H1 (cell line): ENCODE measurements around the gene GDPD4. TPM values are rescaled to one million over a fixed set of nuclear protein-coding genes. Genes with fewer than 3 reads are reported as not detected.

Source experiments
- CTCF ChIA-PET: fragments of 300-600 bp; sonication (Branson Sonifier 250); formaldehyde crosslinking; loops from one replicate; lab custom pipeline; 2021; ENCODE audit not compliant: partially characterized antibody; lab: Charles Lee
- POLR2A ChIA-PET: fragments of 300-600 bp; sonication (Branson Sonifier 250); formaldehyde crosslinking; loops from one replicate; lab custom pipeline; 2021; ENCODE audit warnings: inconsistent platforms; ENCODE audit not compliant: partially characterized antibody; lab: Charles Lee
- DNase-seq, 2 experiments: peaks; one replicate each; pipeline versions ENCODE4 v3.0.0 to v3.0.0-alpha.2; 2010 to 2022; ENCODE audit warnings: low spot score in 2 of 2, low read depth in 1 of 2, mixed read lengths in 1 of 2
- FAIRE-seq: peaks from 2 replicates; lab custom pipeline; 2011; peaks lifted over from hg19 to GRCh38; lab: Jason Lieb, UNC
- H2AFZ ChIP-seq: 2 replicates; pipeline ENCODE4 v1.8.1; 2012; ENCODE audit warnings: low read length, inconsistent platforms
- H2AK5ac ChIP-seq: 2 replicates; pipeline ENCODE4 v1.6.1; 2013; ENCODE audit warnings: low read depth, low read length
- H2BK120ac ChIP-seq: replicated peaks from 2 replicates; pipeline ENCODE3; 2013; ENCODE audit warnings: low read depth, low read length, inconsistent platforms
- H2BK12ac ChIP-seq: 2 replicates; pipeline ENCODE4 v1.6.1; 2013; ENCODE audit warnings: low read depth, low read length
- H2BK15ac ChIP-seq: 2 replicates; pipeline ENCODE4 v1.6.1; 2013; ENCODE audit warnings: low read length
- H2BK20ac ChIP-seq: 2 replicates; pipeline ENCODE4 v1.6.1; 2013; ENCODE audit warnings: low read length
- H2BK5ac ChIP-seq: 2 replicates; pipeline ENCODE4 v1.6.1; 2013; ENCODE audit warnings: low read depth, low read length
- H3K14ac ChIP-seq: 2 replicates; pipeline ENCODE4 v1.6.1; 2013; ENCODE audit warnings: inconsistent platforms; ENCODE audit not compliant: insufficient read length
- H3K18ac ChIP-seq: 2 replicates; pipeline ENCODE4 v1.6.1; 2013; ENCODE audit warnings: low read length; ENCODE audit errors: extremely low read depth
- H3K23ac ChIP-seq: 2 replicates; pipeline ENCODE4 v1.6.1; 2013; ENCODE audit warnings: inconsistent platforms; ENCODE audit not compliant: insufficient read length
- H3K23me2 ChIP-seq: 2 replicates; pipeline ENCODE4 v1.6.1; 2013; ENCODE audit warnings: low read depth, low read length
- H3K27ac ChIP-seq: 2 replicates; pipeline ENCODE4 v1.6.1; 2011; ENCODE audit warnings: low read depth, low read length, inconsistent platforms
- H3K27me3 ChIP-seq, 4 experiments: replicated peaks in 1 of 4; 1 replicate in 1 of 4; 2 replicates in 3 of 4; pipeline versions ENCODE4 v1.6.1 to v1.8.1; 2011 to 2013; ENCODE audit warnings: low read length in 3 of 4, mild to moderate bottlenecking in 3 of 4, inconsistent platforms in 2 of 4, mixed read lengths in 2 of 4, moderate library complexity in 1 of 4; ENCODE audit not compliant: control insufficient read depth in 3 of 4, insufficient read depth in 3 of 4; ENCODE audit errors: extremely low read depth in 1 of 4
- H3K36me3 ChIP-seq, 4 experiments: 2 replicates each; pipeline versions ENCODE4 v1.6.1 to v1.8.1; 2011 to 2013; ENCODE audit warnings: mild to moderate bottlenecking in 4 of 4, low read length in 3 of 4, moderate library complexity in 2 of 4, control low read depth in 1 of 4, inconsistent platforms in 1 of 4; ENCODE audit not compliant: insufficient read depth in 4 of 4, control insufficient read depth in 2 of 4
- H3K4ac ChIP-seq: replicated peaks from 2 replicates; pipeline ENCODE3; 2013; ENCODE audit warnings: low read length, low read depth, mixed read lengths, inconsistent platforms; ENCODE audit not compliant: insufficient read length
- H3K4me1 ChIP-seq, 4 experiments: replicated peaks in 1 of 4; 1 replicate in 1 of 4; 2 replicates in 3 of 4; pipeline versions ENCODE4 v1.6.1 to v1.8.1; 2011 to 2013; ENCODE audit warnings: low read length in 3 of 4, inconsistent platforms in 2 of 4, mixed read lengths in 1 of 4; ENCODE audit not compliant: insufficient read depth in 4 of 4, control insufficient read depth in 3 of 4
- H3K4me2 ChIP-seq, 2 experiments: 2 replicates each; pipeline versions ENCODE4 v1.6.1 to v1.8.1; 2011 to 2013; ENCODE audit warnings: low read depth in 2 of 2, low read length in 2 of 2, control low read depth in 1 of 2, inconsistent platforms in 1 of 2, mild to moderate bottlenecking in 1 of 2; ENCODE audit not compliant: insufficient read depth in 1 of 2
- H3K4me3 ChIP-seq, 4 experiments: fragments of 200-600, 300-600 bp in 1 of 4; sonication (generic), shearing (Covaris generic), sonication (Bioruptor Twin) in 1 of 4; 2 replicates each; pipeline versions ENCODE4 v1.5.1 to v1.8.1; 2011 to 2016; ENCODE audit warnings: low read length in 4 of 4, low read depth in 3 of 4, control low read depth in 2 of 4, inconsistent platforms in 2 of 4, mild to moderate bottlenecking in 2 of 4, mixed read lengths in 1 of 4, moderate library complexity in 1 of 4; ENCODE audit not compliant: insufficient read depth in 2 of 4; ENCODE audit errors: extremely low read depth in 1 of 4
- H3K56ac ChIP-seq: replicated peaks from 2 replicates; pipeline ENCODE3; 2013; ENCODE audit warnings: low read depth, mild to moderate bottlenecking, mixed read lengths, low read length, inconsistent platforms; ENCODE audit not compliant: insufficient read length
- H3K79me1 ChIP-seq: 2 replicates; pipeline ENCODE4 v1.6.1; 2013; ENCODE audit warnings: low read depth, low read length, control low read depth
- H3K79me2 ChIP-seq, 2 experiments: 2 replicates each; pipeline versions ENCODE4 v1.6.1 to v1.8.1; 2012 to 2013; ENCODE audit warnings: low read length in 2 of 2, mild to moderate bottlenecking in 2 of 2, inconsistent platforms in 1 of 2; ENCODE audit not compliant: insufficient read depth in 2 of 2, control insufficient read depth in 1 of 2
- H3K9ac ChIP-seq, 4 experiments: replicated peaks in 1 of 4; 1 replicate in 1 of 4; 2 replicates in 3 of 4; pipeline versions ENCODE4 v1.6.1 to v1.8.1; 2011 to 2013; ENCODE audit warnings: low read depth in 3 of 4, low read length in 3 of 4, control low read depth in 2 of 4, mild to moderate bottlenecking in 2 of 4, moderate library complexity in 2 of 4, inconsistent platforms in 1 of 4; ENCODE audit errors: extremely low read depth in 1 of 4
- H3K9me3 ChIP-seq, 2 experiments: 2 replicates each; pipeline versions ENCODE4 v1.6.1 to v1.8.1; 2012 to 2013; ENCODE audit warnings: mild to moderate bottlenecking in 2 of 2, moderate library complexity in 2 of 2, control low read depth in 1 of 2, inconsistent platforms in 1 of 2, low read depth in 1 of 2, low read length in 1 of 2, mixed read lengths in 1 of 2; ENCODE audit not compliant: insufficient read depth in 2 of 2
- H4K20me1 ChIP-seq, 2 experiments: replicated peaks in 1 of 2; 2 replicates each; pipeline versions ENCODE3 to v1.8.1; 2011 to 2013; ENCODE audit warnings: inconsistent platforms in 2 of 2, low read length in 2 of 2, mild to moderate bottlenecking in 1 of 2; ENCODE audit not compliant: insufficient read depth in 2 of 2, control insufficient read depth in 1 of 2
- H4K5ac ChIP-seq: 2 replicates; pipeline ENCODE4 v1.6.1; 2013; ENCODE audit warnings: low read length, low read depth, mixed read lengths, inconsistent platforms; ENCODE audit not compliant: insufficient read length
- H4K8ac ChIP-seq: 2 replicates; pipeline ENCODE4 v1.8.0; 2013; ENCODE audit warnings: mild to moderate bottlenecking, moderate library complexity, low read length, inconsistent platforms; ENCODE audit not compliant: insufficient read depth; ENCODE audit errors: extremely low read depth
- H4K91ac ChIP-seq: replicated peaks from 2 replicates; pipeline ENCODE3; 2013; ENCODE audit warnings: low read length, mixed read lengths, inconsistent platforms; ENCODE audit not compliant: insufficient read length
- ASH2L ChIP-seq: fragments of 200-600, 300-600 bp; sonication (generic); IDR thresholded peaks from one replicate; pipeline ENCODE4 v1.7.1; 2017; ENCODE audit warnings: low read length
- EP300 ChIP-seq, 2 experiments: IDR thresholded peaks; 1 replicate in 1 of 2; 2 replicates in 1 of 2; pipeline ENCODE4 v1.6.1; 2011 to 2012; ENCODE audit warnings: low read depth in 2 of 2, low read length in 2 of 2, mild to moderate bottlenecking in 2 of 2, borderline replicate concordance in 1 of 2, inconsistent platforms in 1 of 2, moderate library complexity in 1 of 2
- KDM1A ChIP-seq: fragments of 200-600, 300-600 bp; sonication (generic); IDR thresholded peaks from 2 replicates; pipeline ENCODE4 v1.7.1; 2016; ENCODE audit warnings: mild to moderate bottlenecking, low read length, borderline replicate concordance
- RBBP5 ChIP-seq: IDR thresholded peaks from 2 replicates; pipeline ENCODE4 v1.7.1; 2012; ENCODE audit warnings: low read depth, mild to moderate bottlenecking, inconsistent platforms, low read length, moderate library complexity, borderline replicate concordance
- WGBS, 2 experiments: shearing (Covaris generic) in 1 of 2; methylation state at CpG; one replicate each; pipeline versions ENCODE4 v1.1.6 to v1.1.7; 2013 to 2015; ENCODE audit warnings: low lambda C conversion rate in 2 of 2, mixed read lengths in 2 of 2, inconsistent platforms in 1 of 2, low coverage in 1 of 2, missing lambda C conversion rate in 1 of 2; ENCODE audit not compliant: insufficient replicate concordance in 2 of 2, insufficient coverage in 1 of 2, insufficient read length in 1 of 2; ENCODE audit errors: extremely low coverage in 1 of 2, missing lambda C conversion rate in 1 of 2; 5-methylcytosine and 5-hydroxymethylcytosine counted together
- polyA plus RNA-seq, 7 experiments: library from polyadenylated mRNA; depleted of rRNA in 3 of 7; stranded (reverse) in 5 of 7; unstranded in 2 of 7; fragments of >200 nt in 5 of 7; fragments of 200-250 nt in 2 of 7; gene quantifications; 1 replicate in 5 of 7; 2 replicates in 1 of 7; 4 replicates in 1 of 7; pipeline versions ENCODE4 v1.2.1 to v1.2.3, GENCODE V29; 2011 to 2013; ENCODE audit warnings: missing spikeins in 2 of 7, mixed read lengths in 2 of 7
- total RNA-seq: library from RNA; stranded (reverse); fragmentation: NEBNext Ultra II Directional; extraction: Animal tissue kit (Norgen Biotek cat#: 25700); gene quantifications from 2 replicates; pipeline ENCODE4 v1.2.1, GENCODE V29; 2021
- TF ChIP-seq, protein P1 (sequence below): IDR thresholded peaks from 2 replicates; pipeline ENCODE4 v1.6.1; 2012; ENCODE audit warnings: inconsistent platforms
- TF ChIP-seq, protein P2 (sequence below): IDR thresholded peaks from 2 replicates; pipeline ENCODE4 v1.6.1; 2012; ENCODE audit warnings: inconsistent platforms

The GDPD4 gene
- total and polyA plus RNA-seq, 2 of the 8 experiments (the other 6 are each of a cell fraction or from before 2014, with no cell fraction given) = not detected

DNA sequence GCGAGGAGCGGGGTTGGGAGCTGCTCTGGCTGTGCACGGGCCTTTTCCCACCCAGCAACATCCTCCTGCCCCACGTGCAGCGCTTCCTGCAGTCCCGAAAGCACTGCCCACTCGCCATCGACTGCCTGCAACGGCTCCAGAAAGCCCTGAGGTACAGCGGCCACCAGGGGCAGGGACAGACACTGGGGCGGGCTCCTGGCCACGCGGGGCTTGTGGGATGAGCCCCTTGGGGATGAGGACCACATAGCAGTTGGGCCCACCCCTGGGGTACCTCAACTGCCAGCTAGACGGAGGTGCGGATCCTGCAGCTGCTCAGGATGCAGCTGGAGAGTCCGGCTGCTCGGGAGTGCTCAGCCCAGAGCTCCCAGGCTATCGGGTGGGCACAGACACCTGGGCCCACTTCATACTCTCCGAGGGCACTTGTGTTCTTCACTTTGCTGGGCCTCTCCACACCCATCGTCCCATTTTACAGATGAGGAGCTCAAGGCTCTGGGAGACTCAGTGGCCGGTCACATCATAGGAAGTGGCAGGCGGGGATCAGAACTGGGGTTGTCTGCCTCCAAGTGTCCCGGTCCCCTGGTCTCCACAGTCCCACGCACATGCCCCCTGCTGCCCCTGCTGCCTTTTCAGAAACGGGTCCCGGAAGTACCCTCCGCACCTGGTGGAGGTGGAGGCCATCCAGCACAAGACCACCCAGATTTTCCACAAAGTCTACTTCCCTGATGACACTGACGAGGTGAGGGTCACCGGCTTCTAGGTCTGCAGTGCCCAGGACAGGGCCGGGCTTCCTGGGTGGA, 95.8 kb downstream of the GDPD4 start:
- no peaks in the 10 kb centered on the region; a peak in 1 of 7 replicates for H3K4me1 ChIP-seq
- DNase-seq = no peak
- H2BK12ac ChIP-seq = no peak overlapping the region
- TF ChIP-seq ASH2L = no peak
- TF ChIP-seq, protein P1, sequence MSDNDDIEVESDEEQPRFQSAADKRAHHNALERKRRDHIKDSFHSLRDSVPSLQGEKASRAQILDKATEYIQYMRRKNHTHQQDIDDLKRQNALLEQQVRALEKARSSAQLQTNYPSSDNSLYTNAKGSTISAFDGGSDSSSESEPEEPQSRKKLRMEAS = no peak
- TF ChIP-seq RBBP5 = no peak
- TF ChIP-seq EP300 (IDR thresholded peaks at IDR 0.05; ENCODE audit: borderline replicate concordance in 1 of 2, low read depth in 2 of 2, low read length in 2 of 2) = no peak
- no peak for TF ChIP-seq KDM1A
- TF ChIP-seq, protein P2, sequence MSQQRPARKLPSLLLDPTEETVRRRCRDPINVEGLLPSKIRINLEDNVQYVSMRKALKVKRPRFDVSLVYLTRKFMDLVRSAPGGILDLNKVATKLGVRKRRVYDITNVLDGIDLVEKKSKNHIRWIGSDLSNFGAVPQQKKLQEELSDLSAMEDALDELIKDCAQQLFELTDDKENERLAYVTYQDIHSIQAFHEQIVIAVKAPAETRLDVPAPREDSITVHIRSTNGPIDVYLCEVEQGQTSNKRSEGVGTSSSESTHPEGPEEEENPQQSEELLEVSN = no peak
- H4K5ac ChIP-seq = no peak overlapping the region
- no peak overlapping the region for H3K18ac ChIP-seq
- H3K23me2 ChIP-seq = no peaks in the 10 kb centered on the region
- no peak overlapping the region for H2AK5ac ChIP-seq
- H3K14ac ChIP-seq = no peak overlapping the region
- no peaks in the 10 kb centered on the region for H3K79me2 ChIP-seq
- H2BK5ac ChIP-seq = no peak overlapping the region
- POLR2A ChIA-PET = interaction anchor here (0.6 to 0.7 kb wide), 2 partner anchors 31 to 104 kb away, joined by 3 read pairs; no protein-coding TSS in a partner anchor
- H4K8ac ChIP-seq = no peak overlapping the region
- no peak overlapping the region for H3K4me3 ChIP-seq
- no peak overlapping the region for H3K4ac ChIP-seq
- FAIRE-seq = no peak
- no peak overlapping the region for H3K9ac ChIP-seq
- H3K23ac ChIP-seq = no peak overlapping the region
- no peaks in the 10 kb centered on the region for H3K79me1 ChIP-seq
- no peak overlapping the region for H2BK15ac ChIP-seq
- no peak overlapping the region for H2BK120ac ChIP-seq
- no peak overlapping the region for H4K91ac ChIP-seq
- CTCF ChIA-PET = interaction anchor here (0.5 to 5.9 kb wide), 17 partner anchors 11 to 1535 kb away, joined by 3 to 35 read pairs (median 4); partner anchors contain the start of gene MYO7A
- WGBS, 2 experiments = 88% methylated on average over 26 of the region's 30 CpGs; no CpG with 5 or more reads in 1 of the 2 experiments
- H2BK20ac ChIP-seq = no peak overlapping the region
- no peak overlapping the region for H3K4me2 ChIP-seq
- no peaks in the 10 kb centered on the region for H3K9me3 ChIP-seq
- no peak overlapping the region for H2AFZ ChIP-seq
- H3K56ac ChIP-seq = no peak overlapping the region
- no peaks in the 10 kb centered on the region for H4K20me1 ChIP-seq
- H3K27me3 ChIP-seq = no peaks in the 10 kb centered on the region; a peak in 1 of 7 replicates
- no peak overlapping the region for H3K27ac ChIP-seq
- H3K36me3 ChIP-seq = no peaks in the 10 kb centered on the region
